Endodermal cell (in vitro differentiated cells): Measurements from ENCODE around the gene KLF12. TPM values are rescaled to one million over a fixed set of nuclear protein-coding genes. Genes with fewer than 3 reads are reported as not detected.

Experiments used
- DNase-seq: peaks from one replicate; pipeline ENCODE4 v3.0.0-alpha.2; 2017
- H3K27ac ChIP-seq: 2 replicates; pipeline ENCODE4 v1.5.1; 2013; ENCODE audit warnings: mild to moderate bottlenecking, low read depth, low read length, moderate library complexity
- H3K27me3 ChIP-seq: 2 replicates; pipeline ENCODE4 v1.6.1; 2013; ENCODE audit warnings: mild to moderate bottlenecking, low read length, moderate library complexity; ENCODE audit not compliant: insufficient read depth, control insufficient read depth, poor library complexity, severe bottlenecking
- H3K36me3 ChIP-seq: 2 replicates; pipeline ENCODE4 v1.7.0; 2013; ENCODE audit warnings: mild to moderate bottlenecking, low read length, moderate library complexity; ENCODE audit not compliant: control insufficient read depth, insufficient read depth
- H3K4me1 ChIP-seq: one replicate; pipeline ENCODE4 v1.7.0; 2013; ENCODE audit warnings: low read length; ENCODE audit not compliant: control insufficient read depth, insufficient read depth
- H3K4me3 ChIP-seq: 2 replicates; pipeline ENCODE4 v1.5.1; 2013; ENCODE audit warnings: mild to moderate bottlenecking, low read length, moderate library complexity
- H3K9ac ChIP-seq: 2 replicates; pipeline ENCODE4 v1.6.1; 2013; ENCODE audit warnings: mild to moderate bottlenecking, low read length, moderate library complexity; ENCODE audit not compliant: poor library complexity, severe bottlenecking; ENCODE audit errors: extremely low read depth
- H3K9me3 ChIP-seq: 2 replicates; pipeline ENCODE4 v1.6.1; 2013; ENCODE audit warnings: mild to moderate bottlenecking, low read length, moderate library complexity; ENCODE audit not compliant: control insufficient read depth
- H3K27ac Mint-ChIP-seq: 2 replicates; pipeline ENCODE4 v1.8.0; 2020; ENCODE audit warnings: mixed read lengths
- H3K27me3 Mint-ChIP-seq: 2 replicates; pipeline ENCODE4 v1.8.0; 2021; ENCODE audit warnings: mild to moderate bottlenecking, mixed read lengths; ENCODE audit not compliant: insufficient read depth
- H3K36me3 Mint-ChIP-seq: 2 replicates; pipeline ENCODE4 v1.8.0; 2020; ENCODE audit warnings: low read depth, mixed read lengths
- H3K4me1 Mint-ChIP-seq: 2 replicates; pipeline ENCODE4 v1.8.0; 2020; ENCODE audit warnings: mixed read lengths
- H3K4me3 Mint-ChIP-seq: 2 replicates; pipeline ENCODE4 v1.8.0; 2020; ENCODE audit warnings: mild to moderate bottlenecking, moderate library complexity, mixed read lengths
- H3K9me3 Mint-ChIP-seq: 2 replicates; pipeline ENCODE4 v1.8.0; 2020; ENCODE audit warnings: mild to moderate bottlenecking, mixed read lengths
- WGBS, 2 experiments: methylation state at CpG; one replicate each; pipeline versions ENCODE4 v1.1.5 to v1.1.7; 2013; ENCODE audit warnings: missing lambda C conversion rate in 2 of 2, mixed read lengths in 1 of 2; ENCODE audit not compliant: insufficient coverage in 1 of 2, insufficient read length in 1 of 2; 5-methylcytosine and 5-hydroxymethylcytosine counted together
- total RNA-seq, 2 donors: library from RNA; stranded (reverse); fragmentation: NEBNext Ultra II Directional in 1 of 2; extraction: Animal tissue kit (Norgen Biotek cat#: 25700) in 1 of 2; gene quantifications; 2 replicates in 1 of 2; 3 replicates in 1 of 2; pipeline ENCODE4 v1.2.1, GENCODE V29; 2021
- TF ChIP-seq, protein P1 (sequence below): fragments of 200-600 bp; sonication (generic); conservative IDR thresholded peaks from 2 replicates; pipeline ENCODE4 v1.5.0; 2021; ENCODE audit warnings: antibody characterized with exemption, mild to moderate bottlenecking

Gene KLF12
- total RNA-seq, 2 donors from 2014 or later: 14.8 to 17.2 TPM

DNA sequence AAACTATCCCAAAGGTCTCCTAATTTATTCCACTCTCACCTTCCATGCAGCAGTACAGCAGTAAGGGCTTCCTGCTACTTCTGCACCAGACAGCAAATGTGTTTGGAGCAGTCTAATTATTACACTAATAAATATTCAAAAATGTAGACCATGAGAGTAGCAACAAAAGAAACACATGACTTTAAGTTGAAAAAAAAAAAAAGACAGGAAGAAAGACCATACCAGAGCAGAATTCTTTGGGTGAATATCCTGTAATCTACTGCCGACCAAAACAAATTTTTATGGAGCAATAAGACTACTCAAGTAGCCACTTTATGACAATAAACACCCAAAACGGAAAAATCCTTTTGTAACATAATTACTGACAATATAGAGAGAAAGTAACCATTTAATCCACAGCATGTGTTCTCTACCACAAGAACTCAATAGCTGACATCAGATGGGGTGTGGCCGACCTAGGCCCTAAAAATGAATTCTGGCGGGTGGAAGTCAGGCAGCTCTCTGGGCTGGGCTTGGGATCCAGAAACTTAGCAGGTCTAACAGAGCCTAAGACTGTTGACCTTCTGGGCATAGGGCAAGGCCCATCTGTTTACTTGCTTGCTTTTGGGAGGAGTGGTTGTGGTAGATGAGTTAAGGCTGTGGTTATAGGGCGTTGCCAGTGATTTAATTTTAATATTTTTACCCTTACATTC lies 4.6 kb downstream of the KLF12 start:
- no peaks in the 10 kb centered on the region for H3K9me3 Mint-ChIP-seq
- H3K9me3 ChIP-seq: no peaks in the 10 kb centered on the region
- H3K27me3 ChIP-seq: peaks cover 16% of the 10 kb centered on the region
- H3K4me1 Mint-ChIP-seq: peaks cover 6% of the 10 kb centered on the region
- 87% methylated on average over 4 of the region's 5 CpGs; no CpG with 5 or more reads in 1 of the 2 experiments for WGBS, 2 experiments
- no peak for DNase-seq
- H3K36me3 Mint-ChIP-seq: no peaks in the 10 kb centered on the region
- no peak overlapping the region for H3K4me3 Mint-ChIP-seq
- H3K27ac Mint-ChIP-seq: no peak overlapping the region
- H3K4me3 ChIP-seq: no peak overlapping the region
- H3K4me1 ChIP-seq: no peaks in the 10 kb centered on the region
- H3K27me3 Mint-ChIP-seq: peaks cover 4% of the 10 kb centered on the region
- H3K36me3 ChIP-seq: no peaks in the 10 kb centered on the region
- TF ChIP-seq, protein P1, sequence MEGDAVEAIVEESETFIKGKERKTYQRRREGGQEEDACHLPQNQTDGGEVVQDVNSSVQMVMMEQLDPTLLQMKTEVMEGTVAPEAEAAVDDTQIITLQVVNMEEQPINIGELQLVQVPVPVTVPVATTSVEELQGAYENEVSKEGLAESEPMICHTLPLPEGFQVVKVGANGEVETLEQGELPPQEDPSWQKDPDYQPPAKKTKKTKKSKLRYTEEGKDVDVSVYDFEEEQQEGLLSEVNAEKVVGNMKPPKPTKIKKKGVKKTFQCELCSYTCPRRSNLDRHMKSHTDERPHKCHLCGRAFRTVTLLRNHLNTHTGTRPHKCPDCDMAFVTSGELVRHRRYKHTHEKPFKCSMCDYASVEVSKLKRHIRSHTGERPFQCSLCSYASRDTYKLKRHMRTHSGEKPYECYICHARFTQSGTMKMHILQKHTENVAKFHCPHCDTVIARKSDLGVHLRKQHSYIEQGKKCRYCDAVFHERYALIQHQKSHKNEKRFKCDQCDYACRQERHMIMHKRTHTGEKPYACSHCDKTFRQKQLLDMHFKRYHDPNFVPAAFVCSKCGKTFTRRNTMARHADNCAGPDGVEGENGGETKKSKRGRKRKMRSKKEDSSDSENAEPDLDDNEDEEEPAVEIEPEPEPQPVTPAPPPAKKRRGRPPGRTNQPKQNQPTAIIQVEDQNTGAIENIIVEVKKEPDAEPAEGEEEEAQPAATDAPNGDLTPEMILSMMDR: no peak
- no peak overlapping the region for H3K27ac ChIP-seq
- H3K9ac ChIP-seq: no peak overlapping the region

DNA sequence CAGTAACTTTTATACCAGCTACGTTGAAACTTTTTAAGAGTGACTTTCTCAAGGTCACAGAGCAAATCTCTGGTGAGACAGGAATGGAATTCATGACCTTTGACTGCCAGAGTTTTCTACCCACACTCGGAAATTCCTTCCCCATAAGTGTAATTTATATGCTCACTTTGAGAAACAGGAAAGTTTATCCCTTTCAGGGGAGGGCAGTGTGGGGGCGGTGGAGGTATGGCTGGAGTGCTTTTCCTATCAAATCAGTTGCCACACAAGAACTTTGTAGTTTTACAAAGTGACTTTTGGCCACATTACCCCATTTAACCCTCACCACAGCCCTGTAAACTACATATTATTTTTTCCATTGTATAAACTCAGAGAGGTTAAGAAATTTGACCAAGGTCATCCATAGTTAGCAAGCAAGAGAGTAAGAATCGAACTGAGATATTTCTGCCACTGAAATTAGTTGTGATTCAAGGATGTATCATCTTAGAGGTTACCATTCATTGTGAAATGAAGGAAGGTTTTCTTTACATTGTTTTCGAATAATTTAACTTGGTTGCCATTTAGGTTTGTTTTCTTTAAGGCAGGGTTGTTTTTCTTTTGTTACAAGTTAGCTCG lies 5.9 kb downstream of the KLF12 start:
- no peaks in the 10 kb centered on the region for H3K36me3 Mint-ChIP-seq
- no peak overlapping the region for H3K27ac ChIP-seq
- peaks cover 12% of the 10 kb centered on the region for H3K27me3 ChIP-seq
- H3K9ac ChIP-seq: no peak overlapping the region
- H3K4me3 Mint-ChIP-seq: no peak overlapping the region
- H3K9me3 ChIP-seq: no peaks in the 10 kb centered on the region
- H3K27me3 Mint-ChIP-seq: peaks cover 2% of the 10 kb centered on the region
- no peak for DNase-seq
- WGBS, 2 experiments: 82 to 89% methylated on average over 1 to 5 of the region's 6 CpGs
- no peaks in the 10 kb centered on the region for H3K36me3 ChIP-seq
- peaks cover 6% of the 10 kb centered on the region for H3K4me1 Mint-ChIP-seq
- no peak overlapping the region for H3K27ac Mint-ChIP-seq
- no peak overlapping the region for H3K4me3 ChIP-seq
- TF ChIP-seq, protein P1: no peak
- H3K9me3 Mint-ChIP-seq: no peaks in the 10 kb centered on the region
- H3K4me1 ChIP-seq: no peaks in the 10 kb centered on the region

DNA sequence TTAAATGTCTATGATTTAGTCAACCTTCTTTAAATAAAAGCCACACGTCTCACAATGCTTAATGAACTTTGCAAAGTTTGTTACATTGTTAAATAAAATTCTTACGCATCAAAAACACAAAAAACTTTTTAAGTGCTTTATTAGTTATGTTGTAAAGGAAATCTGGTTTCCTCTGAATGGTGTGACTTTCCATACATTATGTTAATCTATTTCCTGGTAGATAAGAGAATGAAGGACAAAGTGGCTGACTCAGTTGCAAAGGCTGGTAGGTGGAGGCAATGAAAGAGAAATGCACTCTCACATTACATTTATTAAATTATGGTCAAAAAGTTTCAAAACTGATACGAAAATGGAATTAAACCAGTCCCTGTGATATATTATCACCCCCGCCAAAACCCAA lies 15.9 kb downstream of the KLF12 start:
- TF ChIP-seq, protein P1: no peak
- Mint-ChIP-seq H3K36me3 (peaks cover 29% of the 10 kb centered on the region), H3K9me3 (peaks cover 38% of the 10 kb centered on the region), H3K4me1 (no peaks in the 10 kb centered on the region), H3K4me3 (no peak overlapping the region), H3K27ac (no peak overlapping the region), H3K27me3 (no peaks in the 10 kb centered on the region)
- H3K27me3 ChIP-seq: no peaks in the 10 kb centered on the region
- H3K36me3 ChIP-seq: no peaks in the 10 kb centered on the region
- H3K4me3 ChIP-seq: no peak overlapping the region
- 96% methylated on average over 4 of the region's 4 CpGs; no CpG with 5 or more reads in 1 of the 2 experiments for WGBS, 2 experiments
- H3K9me3 ChIP-seq: peaks cover 24% of the 10 kb centered on the region
- no peak for DNase-seq
- H3K27ac ChIP-seq: no peak overlapping the region
- H3K4me1 ChIP-seq: no peaks in the 10 kb centered on the region
- H3K9ac ChIP-seq: no peak overlapping the region
